Liver (tissue), 9 donors: Measurements from ENCODE around the gene TMEM260. TPM values are rescaled to one million over a fixed set of nuclear protein-coding genes. Genes with fewer than 3 reads are reported as not detected.

ENCODE experiments used
- DNase-seq: peaks from one replicate; pipeline ENCODE4 v3.0.0-alpha.2; 2017; ENCODE audit warnings: low spot score
- H3K27ac ChIP-seq, 2 donors: one replicate each; pipeline ENCODE4 v1.7.0; 2013; ENCODE audit warnings: inconsistent platforms in 2 of 2, low read length in 2 of 2, control low read depth in 1 of 2, low read depth in 1 of 2, mild to moderate bottlenecking in 1 of 2
- H3K27me3 ChIP-seq, 4 donors: one replicate each; pipeline versions ENCODE4 v1.6.1 to v1.7.0; 2013; ENCODE audit warnings: low read length in 3 of 4, inconsistent platforms in 1 of 4, mild to moderate bottlenecking in 1 of 4, moderate library complexity in 1 of 4; ENCODE audit not compliant: control insufficient read depth in 4 of 4, insufficient read depth in 4 of 4
- H3K36me3 ChIP-seq, 4 donors: one replicate each; pipeline versions ENCODE4 v1.6.1 to v1.7.0; 2013; ENCODE audit warnings: low read length in 3 of 4, mild to moderate bottlenecking in 3 of 4, low read depth in 1 of 4, moderate library complexity in 1 of 4; ENCODE audit not compliant: control insufficient read depth in 4 of 4, insufficient read depth in 3 of 4
- H3K4me1 ChIP-seq, 4 donors: one replicate each; pipeline versions ENCODE4 v1.6.1 to v1.7.0; 2013; ENCODE audit warnings: low read length in 3 of 4, mild to moderate bottlenecking in 3 of 4, moderate library complexity in 1 of 4; ENCODE audit not compliant: control insufficient read depth in 4 of 4, insufficient read depth in 4 of 4
- H3K4me3 ChIP-seq, 3 donors: one replicate each; pipeline versions ENCODE4 v1.6.1 to v1.7.0; 2013; ENCODE audit warnings: low read length in 3 of 3, control low read depth in 1 of 3, low read depth in 1 of 3, mild to moderate bottlenecking in 1 of 3
- H3K9ac ChIP-seq, 2 donors: one replicate each; pipeline ENCODE4 v1.7.0; 2013; ENCODE audit warnings: low read length in 2 of 2, mild to moderate bottlenecking in 2 of 2, moderate library complexity in 2 of 2, control low read depth in 1 of 2, low read depth in 1 of 2
- H3K9me3 ChIP-seq, 4 donors: one replicate each; pipeline versions ENCODE4 v1.6.1 to v1.7.0; 2013; ENCODE audit warnings: low read length in 3 of 4; ENCODE audit not compliant: control insufficient read depth in 4 of 4
- EGR1 ChIP-seq, 2 donors: IDR thresholded peaks; 2 replicates each; pipeline ENCODE4 v1.6.1; 2016 to 2018; ENCODE audit warnings: antibody characterized with exemption in 2 of 2, low read depth in 2 of 2
- FOXA1 ChIP-seq: IDR thresholded peaks from 2 replicates; pipeline ENCODE4 v1.6.1; 2016; ENCODE audit warnings: antibody characterized with exemption
- HNF4A ChIP-seq, 2 donors: conservative IDR thresholded peaks; 2 replicates each; pipeline ENCODE4 v1.6.1; 2016; ENCODE audit warnings: antibody characterized with exemption in 2 of 2, mild to moderate bottlenecking in 2 of 2
- HNF4G ChIP-seq: IDR thresholded peaks from 2 replicates; pipeline ENCODE4 v1.6.1; 2016; ENCODE audit warnings: antibody characterized with exemption
- JUND ChIP-seq, 2 donors: IDR thresholded peaks; 2 replicates each; pipeline ENCODE4 v1.6.1; 2016; ENCODE audit warnings: antibody characterized with exemption in 2 of 2
- NR2F2 ChIP-seq: IDR thresholded peaks from 2 replicates; pipeline ENCODE4 v1.6.1; 2016; ENCODE audit warnings: antibody characterized with exemption
- RAD21 ChIP-seq, 2 donors: IDR thresholded peaks; 2 replicates each; pipeline ENCODE4 v1.6.1; 2016; ENCODE audit warnings: antibody characterized with exemption in 2 of 2, mild to moderate bottlenecking in 2 of 2
- RXRA ChIP-seq, 2 donors: IDR thresholded peaks; 2 replicates each; pipeline ENCODE4 v1.6.1; 2017 to 2018; ENCODE audit warnings: antibody characterized with exemption in 2 of 2, mild to moderate bottlenecking in 1 of 2
- SP1 ChIP-seq: IDR thresholded peaks from 2 replicates; pipeline ENCODE4 v1.6.1; 2018; ENCODE audit warnings: antibody characterized with exemption, mild to moderate bottlenecking
- TAF1 ChIP-seq: conservative IDR thresholded peaks from 2 replicates; pipeline ENCODE4 v1.6.1; 2016; ENCODE audit warnings: antibody characterized with exemption, mild to moderate bottlenecking
- YY1 ChIP-seq: IDR thresholded peaks from 2 replicates; pipeline ENCODE4 v1.6.1; 2016; ENCODE audit warnings: antibody characterized with exemption, mild to moderate bottlenecking
- WGBS: extraction: QIAGEN DNeasy Blood & Tissue Kit; methylation state at CpG from one replicate; pipeline ENCODE4 v1.1.7; 2013; 5-methylcytosine and 5-hydroxymethylcytosine counted together
- polyA plus RNA-seq, 2 donors: library from polyadenylated mRNA; stranded (reverse) in 1 of 2; unstranded in 1 of 2; fragments of 200-250 nt in 1 of 2; fragments of >200 nt in 1 of 2; fragmentation: Nextera tagmentation in 1 of 2; extraction: Ambion mirVana in 1 of 2; gene quantifications; one replicate each; pipeline versions ENCODE4 v1.2.1 to v1.2.3, GENCODE V29; 2013 to 2015
- total RNA-seq, 2 donors: library from RNA; depleted of rRNA; stranded (reverse); fragments of >200 nt; gene quantifications; one replicate each; pipeline ENCODE4 v1.2.3, GENCODE V29; 2014
- TF ChIP-seq, protein P1 (sequence below): fragments of 150-350 bp; IDR thresholded peaks from 2 replicates; pipeline ENCODE4 v1.5.1; 2017; ENCODE audit warnings: improper control_type of control experiment, low read depth, low read length; ENCODE audit not compliant: missing input control
- TF ChIP-seq, protein P2 (sequence below): IDR thresholded peaks from 2 replicates; pipeline ENCODE4 v1.6.1; 2016; ENCODE audit warnings: antibody characterized with exemption
- TF ChIP-seq, protein P3 (sequence below): IDR thresholded peaks from 2 replicates; pipeline ENCODE4 v1.6.1; 2016; ENCODE audit warnings: antibody characterized with exemption
- TF ChIP-seq, protein P4 (sequence below): IDR thresholded peaks from 2 replicates; pipeline ENCODE4 v1.6.1; 2016; ENCODE audit warnings: antibody characterized with exemption
- TF ChIP-seq, protein P5 (sequence below): IDR thresholded peaks from 2 replicates; pipeline ENCODE4 v1.6.1; 2016; ENCODE audit warnings: antibody characterized with exemption, mild to moderate bottlenecking
- donor health status: healthy.
- donor health status: healthy.
- donor health status: healthy.
- donor health status: healthy.
- donor health status: healthy.

The TMEM260 gene
- total and polyA plus RNA-seq, 4 donors, result 4.9 to 11.6 (median 9.0) TPM

DNA sequence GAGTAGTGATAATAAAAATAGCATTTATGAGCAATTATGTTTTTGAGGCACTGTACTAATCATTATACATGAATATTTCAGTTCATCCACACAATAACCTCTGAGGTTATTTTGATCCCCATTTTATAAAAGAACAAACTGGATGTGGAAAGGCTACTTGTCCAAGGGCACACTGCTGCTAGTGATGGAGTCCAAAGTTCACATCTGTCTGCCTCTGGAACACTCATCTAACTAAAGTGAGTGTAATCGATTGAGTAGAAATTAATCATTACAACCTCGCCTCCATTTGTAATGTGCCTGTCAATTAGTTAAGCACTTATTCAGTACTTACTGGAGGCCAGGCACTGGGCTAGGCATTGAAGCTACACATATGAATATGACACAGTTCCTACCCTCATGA lies 55.4 kb downstream of the TMEM260 start:
- DNase-seq, result no peak
- H3K36me3 ChIP-seq, result peaks cover 4 to 54% (median 46%) of the 10 kb centered on the region in 4 donors
- H3K27me3 ChIP-seq, result no peaks in the 10 kb centered on the region
- TF ChIP-seq, protein P1, sequence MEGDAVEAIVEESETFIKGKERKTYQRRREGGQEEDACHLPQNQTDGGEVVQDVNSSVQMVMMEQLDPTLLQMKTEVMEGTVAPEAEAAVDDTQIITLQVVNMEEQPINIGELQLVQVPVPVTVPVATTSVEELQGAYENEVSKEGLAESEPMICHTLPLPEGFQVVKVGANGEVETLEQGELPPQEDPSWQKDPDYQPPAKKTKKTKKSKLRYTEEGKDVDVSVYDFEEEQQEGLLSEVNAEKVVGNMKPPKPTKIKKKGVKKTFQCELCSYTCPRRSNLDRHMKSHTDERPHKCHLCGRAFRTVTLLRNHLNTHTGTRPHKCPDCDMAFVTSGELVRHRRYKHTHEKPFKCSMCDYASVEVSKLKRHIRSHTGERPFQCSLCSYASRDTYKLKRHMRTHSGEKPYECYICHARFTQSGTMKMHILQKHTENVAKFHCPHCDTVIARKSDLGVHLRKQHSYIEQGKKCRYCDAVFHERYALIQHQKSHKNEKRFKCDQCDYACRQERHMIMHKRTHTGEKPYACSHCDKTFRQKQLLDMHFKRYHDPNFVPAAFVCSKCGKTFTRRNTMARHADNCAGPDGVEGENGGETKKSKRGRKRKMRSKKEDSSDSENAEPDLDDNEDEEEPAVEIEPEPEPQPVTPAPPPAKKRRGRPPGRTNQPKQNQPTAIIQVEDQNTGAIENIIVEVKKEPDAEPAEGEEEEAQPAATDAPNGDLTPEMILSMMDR, result no peak
- peak; percentile 63 to 71 for TF ChIP-seq HNF4A (conservative IDR thresholded peaks at IDR 0.05)
- no peak overlapping the region for H3K4me3 ChIP-seq
- H3K4me1 ChIP-seq, result no peaks in the 10 kb centered on the region
- WGBS, result 75% methylated on average over 2 of the region's 2 CpGs
- H3K9me3 ChIP-seq, result peaks cover 0 to 4% (median 1%) of the 10 kb centered on the region in 4 donors
- H3K27ac ChIP-seq, result no peak overlapping the region
- H3K9ac ChIP-seq, result no peak overlapping the region

DNA sequence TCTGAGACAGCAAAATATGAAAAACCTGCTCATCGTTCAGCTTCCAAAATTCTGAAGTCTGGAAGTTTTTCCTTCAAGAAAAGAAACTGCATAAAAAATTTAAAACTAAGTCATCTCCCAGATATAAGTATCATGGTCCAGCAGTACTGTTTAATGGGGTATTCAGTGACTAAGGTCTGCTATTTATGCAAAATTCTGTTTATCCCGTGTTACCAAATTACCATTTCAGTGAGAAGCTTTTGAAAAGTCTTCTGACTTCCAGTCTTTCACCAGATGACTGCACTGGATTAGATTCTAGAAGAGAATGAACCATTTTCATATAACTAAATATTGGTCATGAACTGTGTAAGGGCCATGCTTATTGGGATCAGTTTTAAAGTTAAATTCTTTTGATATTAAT lies 67.9 kb downstream of the TMEM260 start:
- Histone ChIP-seq H3K4me1 (peaks cover 0 to 6% (median 2%) of the 10 kb centered on the region in 4 donors), H3K27me3 (no peaks in the 10 kb centered on the region), H3K36me3 (peaks cover 0 to 4% (median 3%) of the 10 kb centered on the region in 4 donors), H3K4me3 (no peak overlapping the region), H3K27ac (no peak overlapping the region), H3K9me3 (no peaks in the 10 kb centered on the region), H3K9ac (no peak overlapping the region)
- 95% methylated on average over 2 of the region's 2 CpGs for WGBS
- no peak for DNase-seq
- TF ChIP-seq TAF1 (no peak), YY1 (no peak), NR2F2 (no peak), FOXA1 (no peak), JUND (IDR thresholded peaks at IDR 0.05) (no peak), RAD21 (IDR thresholded peaks at IDR 0.05) (no peak), HNF4A (conservative IDR thresholded peaks at IDR 0.05) (no peak), SP1 (no peak), HNF4G (no peak), RXRA (IDR thresholded peaks at IDR 0.05) (no peak), EGR1 (IDR thresholded peaks at IDR 0.05; ENCODE audit: low read depth in 2 of 2) (no peak)
- TF ChIP-seq, protein P2, sequence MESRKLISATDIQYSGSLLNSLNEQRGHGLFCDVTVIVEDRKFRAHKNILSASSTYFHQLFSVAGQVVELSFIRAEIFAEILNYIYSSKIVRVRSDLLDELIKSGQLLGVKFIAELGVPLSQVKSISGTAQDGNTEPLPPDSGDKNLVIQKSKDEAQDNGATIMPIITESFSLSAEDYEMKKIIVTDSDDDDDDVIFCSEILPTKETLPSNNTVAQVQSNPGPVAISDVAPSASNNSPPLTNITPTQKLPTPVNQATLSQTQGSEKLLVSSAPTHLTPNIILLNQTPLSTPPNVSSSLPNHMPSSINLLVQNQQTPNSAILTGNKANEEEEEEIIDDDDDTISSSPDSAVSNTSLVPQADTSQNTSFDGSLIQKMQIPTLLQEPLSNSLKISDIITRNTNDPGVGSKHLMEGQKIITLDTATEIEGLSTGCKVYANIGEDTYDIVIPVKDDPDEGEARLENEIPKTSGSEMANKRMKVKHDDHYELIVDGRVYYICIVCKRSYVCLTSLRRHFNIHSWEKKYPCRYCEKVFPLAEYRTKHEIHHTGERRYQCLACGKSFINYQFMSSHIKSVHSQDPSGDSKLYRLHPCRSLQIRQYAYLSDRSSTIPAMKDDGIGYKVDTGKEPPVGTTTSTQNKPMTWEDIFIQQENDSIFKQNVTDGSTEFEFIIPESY, result no peak
- TF ChIP-seq, protein P1, result no peak
- TF ChIP-seq, protein P3, sequence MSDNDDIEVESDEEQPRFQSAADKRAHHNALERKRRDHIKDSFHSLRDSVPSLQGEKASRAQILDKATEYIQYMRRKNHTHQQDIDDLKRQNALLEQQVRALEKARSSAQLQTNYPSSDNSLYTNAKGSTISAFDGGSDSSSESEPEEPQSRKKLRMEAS, result no peak
- TF ChIP-seq, protein P4, sequence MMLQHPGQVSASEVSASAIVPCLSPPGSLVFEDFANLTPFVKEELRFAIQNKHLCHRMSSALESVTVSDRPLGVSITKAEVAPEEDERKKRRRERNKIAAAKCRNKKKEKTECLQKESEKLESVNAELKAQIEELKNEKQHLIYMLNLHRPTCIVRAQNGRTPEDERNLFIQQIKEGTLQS, result no peak
- TF ChIP-seq, protein P5, sequence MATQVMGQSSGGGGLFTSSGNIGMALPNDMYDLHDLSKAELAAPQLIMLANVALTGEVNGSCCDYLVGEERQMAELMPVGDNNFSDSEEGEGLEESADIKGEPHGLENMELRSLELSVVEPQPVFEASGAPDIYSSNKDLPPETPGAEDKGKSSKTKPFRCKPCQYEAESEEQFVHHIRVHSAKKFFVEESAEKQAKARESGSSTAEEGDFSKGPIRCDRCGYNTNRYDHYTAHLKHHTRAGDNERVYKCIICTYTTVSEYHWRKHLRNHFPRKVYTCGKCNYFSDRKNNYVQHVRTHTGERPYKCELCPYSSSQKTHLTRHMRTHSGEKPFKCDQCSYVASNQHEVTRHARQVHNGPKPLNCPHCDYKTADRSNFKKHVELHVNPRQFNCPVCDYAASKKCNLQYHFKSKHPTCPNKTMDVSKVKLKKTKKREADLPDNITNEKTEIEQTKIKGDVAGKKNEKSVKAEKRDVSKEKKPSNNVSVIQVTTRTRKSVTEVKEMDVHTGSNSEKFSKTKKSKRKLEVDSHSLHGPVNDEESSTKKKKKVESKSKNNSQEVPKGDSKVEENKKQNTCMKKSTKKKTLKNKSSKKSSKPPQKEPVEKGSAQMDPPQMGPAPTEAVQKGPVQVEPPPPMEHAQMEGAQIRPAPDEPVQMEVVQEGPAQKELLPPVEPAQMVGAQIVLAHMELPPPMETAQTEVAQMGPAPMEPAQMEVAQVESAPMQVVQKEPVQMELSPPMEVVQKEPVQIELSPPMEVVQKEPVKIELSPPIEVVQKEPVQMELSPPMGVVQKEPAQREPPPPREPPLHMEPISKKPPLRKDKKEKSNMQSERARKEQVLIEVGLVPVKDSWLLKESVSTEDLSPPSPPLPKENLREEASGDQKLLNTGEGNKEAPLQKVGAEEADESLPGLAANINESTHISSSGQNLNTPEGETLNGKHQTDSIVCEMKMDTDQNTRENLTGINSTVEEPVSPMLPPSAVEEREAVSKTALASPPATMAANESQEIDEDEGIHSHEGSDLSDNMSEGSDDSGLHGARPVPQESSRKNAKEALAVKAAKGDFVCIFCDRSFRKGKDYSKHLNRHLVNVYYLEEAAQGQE, result no peak
